HG03135 (cell line): ENCODE results near the gene EHMT2.
"Not testable (repeated sequence)": the region's sequence is repeated elsewhere in the genome, so short reads cannot be mapped to it uniquely, and the experiment has no call there.

ENCODE experiments used
- ATAC-seq: cut with Tn5 transposase; IDR thresholded peaks from one replicate; pipeline ENCODE4 v1.9.1; 2021; ENCODE audit warnings: mild to moderate bottlenecking, moderate library complexity; ENCODE audit not compliant: unreplicated experiment

The EHMT2 gene

GRCh38 chr6:31897612-31898382, at the start of gene EHMT2:
Gene EHMT2, minus strand, starts transcription at chr6:31897698. Its CDS starts 21 bp downstream, at chr6:31897677.
- peak; percentile 44 for ATAC-seq

DNA sequence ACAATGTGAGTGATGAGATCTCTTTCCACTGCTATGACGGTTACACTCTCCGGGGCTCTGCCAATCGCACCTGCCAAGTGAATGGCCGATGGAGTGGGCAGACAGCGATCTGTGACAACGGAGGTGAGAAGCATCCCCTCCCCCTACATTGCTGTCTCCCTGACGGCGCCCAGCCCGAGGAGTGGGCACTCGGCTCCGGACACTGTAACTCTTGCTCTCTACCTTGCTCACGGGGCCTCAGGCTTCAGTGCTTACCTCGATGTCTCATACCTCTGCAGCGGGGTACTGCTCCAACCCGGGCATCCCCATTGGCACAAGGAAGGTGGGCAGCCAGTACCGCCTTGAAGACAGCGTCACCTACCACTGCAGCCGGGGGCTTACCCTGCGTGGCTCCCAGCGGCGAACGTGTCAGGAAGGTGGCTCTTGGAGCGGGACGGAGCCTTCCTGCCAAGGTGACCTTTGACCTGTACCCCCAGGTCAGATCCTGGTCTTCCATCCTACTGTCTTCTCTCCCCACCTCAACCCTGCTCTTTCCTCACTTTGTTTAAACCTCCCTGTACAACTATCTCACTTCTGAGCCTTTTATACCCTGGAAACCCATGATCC, 49.7 kb upstream of the EHMT2 start:
- ATAC-seq: no peak

- ATAC-seq: no peak
These were observed 48.9 kb upstream of the EHMT2 start for GRCh38 chr6:31946370-31946885.

- no peak for ATAC-seq
These were observed 48.2 kb upstream of the EHMT2 start, which contains the start of gene CFB for GRCh38 chr6:31945507-31946369. Gene CFB, plus strand, starts transcription at chr6:31946095. Its CDS starts 127 bp downstream, at chr6:31946222.

GRCh38 chr6:31945154-31945506, 47.6 kb upstream of the EHMT2 start:
- ATAC-seq: no peak

GRCh38 chr6:31943742-31944141, 46.2 kb upstream of the EHMT2 start:
- no peak for ATAC-seq

GRCh38 chr6:31940256-31940664, 42.8 kb upstream of the EHMT2 start:
- ATAC-seq: no peak

DNA sequence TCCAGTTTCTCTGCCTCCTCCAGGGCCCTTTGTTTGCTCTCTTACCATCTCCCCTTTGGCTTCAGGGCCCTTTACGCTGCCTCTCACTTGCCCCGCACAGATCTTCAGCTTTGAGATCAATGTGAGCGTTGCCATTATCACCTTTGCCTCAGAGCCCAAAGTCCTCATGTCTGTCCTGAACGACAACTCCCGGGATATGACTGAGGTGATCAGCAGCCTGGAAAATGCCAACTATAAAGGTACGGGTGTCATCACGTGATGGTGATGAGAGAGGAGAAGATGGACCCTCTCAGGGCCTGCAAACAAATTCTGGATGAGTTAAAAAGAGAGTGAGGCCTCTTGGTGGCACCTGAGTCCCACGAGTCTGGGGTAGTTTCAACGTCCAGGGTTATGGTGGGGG, 38.3 kb upstream of the EHMT2 start:
- ATAC-seq: no peak

GRCh38 chr6:31935021-31935420, 37.5 kb upstream of the EHMT2 start:
- ATAC-seq: no peak

- ATAC-seq: no peak
These were observed 36.0 kb upstream of the EHMT2 start for GRCh38 chr6:31933537-31933936.

GRCh38 chr6:31932137-31932536, 34.6 kb upstream of the EHMT2 start:
- ATAC-seq: not testable (repeated sequence)

DNA sequence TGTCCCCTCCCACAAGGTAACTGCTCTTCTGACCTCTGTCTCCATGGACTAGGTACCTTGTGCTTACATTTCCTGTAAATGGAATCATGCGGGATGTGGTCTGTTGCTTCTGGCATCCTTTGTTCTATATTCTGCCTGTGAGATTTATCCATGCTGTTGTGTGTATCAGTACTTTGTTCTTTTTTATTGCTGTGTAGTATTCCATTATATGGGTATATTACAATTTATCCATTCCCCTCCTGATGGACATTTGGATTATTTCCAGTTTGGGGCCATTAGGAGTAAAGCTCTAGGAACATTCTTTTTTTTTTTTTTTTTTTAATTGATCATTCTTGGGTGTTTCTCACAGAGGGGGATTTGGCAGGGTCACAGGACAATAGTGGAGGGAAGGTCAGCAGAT, 33.5 kb upstream of the EHMT2 start:
- ATAC-seq: no peak

GRCh38 chr6:31928672-31928939, 31.1 kb upstream of the EHMT2 start:
- ATAC-seq: no peak

DNA sequence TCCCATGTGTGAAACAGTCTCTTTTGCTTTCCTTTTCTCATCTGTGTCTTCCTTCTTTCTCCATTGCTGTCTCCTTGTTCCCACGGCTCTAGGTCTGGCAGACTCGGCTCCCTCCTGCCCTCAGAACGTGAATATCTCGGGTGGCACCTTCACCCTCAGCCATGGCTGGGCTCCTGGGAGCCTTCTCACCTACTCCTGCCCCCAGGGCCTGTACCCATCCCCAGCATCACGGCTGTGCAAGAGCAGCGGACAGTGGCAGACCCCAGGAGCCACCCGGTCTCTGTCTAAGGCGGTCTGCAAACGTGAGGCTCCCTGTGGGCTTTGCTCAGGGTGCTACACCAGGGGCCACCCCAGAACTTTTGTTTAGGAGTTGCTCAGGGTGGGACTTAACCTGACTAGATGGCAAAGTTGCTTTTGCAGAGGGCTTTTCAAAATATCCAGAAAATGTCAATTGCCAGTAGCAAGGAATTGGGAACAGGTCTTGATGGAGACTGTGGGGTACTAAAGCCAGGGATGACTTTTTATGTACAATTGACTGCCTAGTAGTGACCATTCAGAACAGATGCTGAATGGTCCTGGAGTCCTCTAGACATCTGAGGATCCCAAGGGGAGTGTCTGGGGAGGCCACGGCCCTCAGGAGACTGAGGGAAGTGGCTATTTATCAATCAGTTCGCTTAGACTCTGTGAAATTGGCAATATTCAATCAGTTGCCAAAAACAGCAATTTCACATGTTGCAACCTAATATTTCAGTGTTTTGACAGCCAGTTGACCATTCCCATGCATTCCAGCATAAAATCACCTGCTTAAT, 30.6 kb upstream of the EHMT2 start:
- no peak for ATAC-seq

DNA sequence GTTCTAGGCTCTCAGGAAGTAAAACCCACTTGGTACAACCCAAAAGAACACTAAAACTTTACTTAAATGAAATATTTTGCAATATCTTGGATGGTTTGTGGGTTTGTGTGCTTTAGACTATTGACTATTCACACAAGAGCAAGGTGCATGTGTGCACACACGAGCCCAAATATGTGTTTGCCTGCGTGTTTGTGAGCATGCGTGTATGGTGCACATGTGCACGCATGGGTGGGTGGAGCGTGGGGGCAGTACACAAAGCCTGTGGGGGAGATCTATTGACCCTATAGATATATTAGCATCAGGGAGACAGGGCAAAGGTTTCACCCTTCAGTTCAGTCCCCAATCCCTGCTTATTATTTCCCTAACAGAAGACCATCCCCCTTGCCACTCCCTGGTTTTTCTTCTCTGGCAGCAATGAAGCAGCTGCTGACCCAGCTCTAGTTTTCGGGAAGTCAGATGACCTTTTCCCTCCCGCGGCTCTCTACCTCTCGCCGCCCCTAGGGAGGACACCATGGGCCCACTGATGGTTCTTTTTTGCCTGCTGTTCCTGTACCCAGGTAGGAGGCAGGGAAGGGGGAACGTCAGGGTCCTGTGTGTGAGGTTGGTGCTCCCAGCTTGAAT, 29.9 kb upstream of the EHMT2 start, which contains the start of gene C2:
C2 (plus strand) TSS at position 476 of the 621 bp plus-strand sequence; CDS start at position 512, 36 bp downstream.
- no peak for ATAC-seq

DNA sequence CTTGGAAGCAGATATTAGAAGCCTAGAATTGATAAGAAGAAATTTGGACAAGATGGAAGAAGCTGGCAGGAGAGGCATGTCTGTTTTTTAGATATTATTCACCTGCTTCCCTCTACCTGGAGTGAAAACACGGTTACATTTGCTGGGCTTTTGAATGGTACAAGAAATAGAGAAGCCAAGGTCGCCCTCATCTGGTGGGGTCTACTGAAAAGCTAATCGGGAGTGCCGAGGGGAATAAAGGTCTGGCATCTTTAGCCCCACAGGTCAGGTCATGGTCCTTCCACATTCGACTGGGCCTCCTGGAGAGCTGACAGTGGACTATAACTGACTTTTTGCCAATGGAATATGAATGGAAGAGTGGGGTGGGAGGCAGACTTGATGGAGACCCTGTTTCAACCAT, 25.4 kb upstream of the EHMT2 start:
- no peak for ATAC-seq

DNA sequence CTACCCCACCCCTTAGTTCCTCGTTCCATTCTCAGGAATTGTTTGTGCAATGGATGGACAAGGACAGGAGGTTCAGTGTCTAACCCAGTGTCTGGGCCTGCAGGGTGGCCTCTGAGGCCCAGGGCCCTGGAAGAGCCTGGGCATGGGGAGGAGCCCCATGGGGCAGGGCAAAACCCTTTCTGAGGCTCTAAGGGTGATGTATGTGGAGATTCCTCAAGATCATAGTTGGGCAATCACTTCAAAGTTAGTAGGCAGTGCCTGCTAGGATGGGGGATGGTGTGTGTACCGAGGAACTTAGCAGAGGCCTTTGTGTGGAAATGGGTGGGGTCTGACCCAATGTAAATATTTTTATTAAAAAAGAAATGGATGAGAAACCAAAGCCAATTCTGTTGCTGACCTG, 23.3 kb upstream of the EHMT2 start:
- ATAC-seq: no peak

DNA sequence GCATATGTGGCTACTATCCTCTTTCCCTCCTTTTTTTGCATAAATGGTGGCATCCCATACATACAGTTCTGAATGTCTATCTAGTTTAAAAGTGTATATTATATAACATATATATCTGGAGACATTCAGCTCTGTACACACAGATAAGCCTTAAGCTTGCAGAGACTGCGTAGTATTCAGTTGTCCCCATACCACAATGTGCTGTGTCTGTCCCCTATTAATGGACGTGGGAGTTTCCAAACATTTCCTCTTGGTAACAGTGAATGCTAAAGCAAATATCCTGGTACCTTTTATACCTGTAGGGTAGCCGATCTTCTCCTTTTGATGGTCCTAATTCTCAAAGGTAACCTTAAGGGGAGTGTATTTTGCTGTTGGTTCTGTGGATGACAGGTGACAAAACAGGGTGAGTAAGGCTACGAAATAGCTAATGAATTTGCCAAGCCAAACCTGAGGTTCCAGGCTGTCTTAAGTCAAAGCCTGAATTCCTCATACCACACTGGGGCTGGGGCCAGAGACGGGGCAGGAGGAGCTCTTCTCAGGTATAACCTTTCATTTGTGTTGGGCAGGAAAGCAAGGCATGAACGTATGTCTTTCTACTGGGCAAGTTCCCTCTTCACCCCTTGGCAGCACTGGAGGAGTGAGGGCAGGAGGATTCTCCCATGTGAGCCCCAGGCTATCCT, 22.3 kb upstream of the EHMT2 start:
- ATAC-seq: no peak

DNA sequence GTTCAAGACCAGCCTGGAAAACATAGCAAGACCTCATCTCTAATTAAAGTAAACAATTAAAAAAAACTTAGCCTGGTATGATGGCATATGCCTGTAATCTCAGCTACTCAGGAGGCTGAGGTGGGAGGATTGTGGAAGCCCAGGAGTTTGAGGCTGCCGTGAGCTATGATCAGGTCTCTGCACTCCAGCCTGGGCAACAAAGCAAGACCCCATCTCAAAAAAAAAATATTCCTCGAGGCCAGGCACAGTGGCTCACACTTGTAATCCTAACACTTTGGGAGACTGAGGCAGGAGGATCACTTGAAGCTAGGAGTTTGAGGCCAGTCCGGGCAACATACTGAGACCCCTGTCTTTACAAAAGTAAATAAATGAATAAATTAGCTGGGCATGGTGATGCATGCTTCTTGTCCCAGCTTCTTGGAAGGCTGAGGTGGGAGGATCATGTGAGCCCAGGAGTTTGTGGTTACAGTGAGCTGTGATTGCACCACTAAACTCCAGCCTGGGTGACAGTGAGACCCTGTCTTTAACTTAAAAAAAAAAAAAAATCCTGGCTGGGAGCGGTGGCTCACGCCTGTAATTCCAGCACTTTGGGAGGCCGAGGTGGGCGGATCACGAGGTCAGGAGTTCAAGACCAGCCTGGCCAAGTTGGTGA, 20.7 kb upstream of the EHMT2 start:
- ATAC-seq: no peak
